ENCODE data around the gene PANK1.

The PANK1 gene

DNA sequence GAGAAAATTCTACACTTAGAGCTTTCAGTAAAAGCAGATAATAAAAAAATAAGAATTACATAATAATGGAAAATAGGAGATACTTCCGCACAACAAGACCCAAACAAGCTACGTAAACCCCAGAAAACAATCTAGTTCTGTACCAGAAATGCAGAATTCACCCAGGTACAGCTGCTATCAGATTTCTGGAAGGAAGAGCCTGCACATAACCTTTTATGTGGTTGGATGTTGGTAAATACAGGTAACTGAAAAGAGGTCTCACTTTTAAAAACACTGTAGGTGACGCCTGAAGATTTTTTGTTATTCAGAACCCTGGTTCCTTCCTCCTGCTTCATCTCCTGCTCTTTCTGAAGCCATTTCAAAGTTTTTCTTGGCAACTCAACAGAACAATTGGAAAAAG, 29.9 kb downstream of the PANK1 start:
- TF ChIP-seq CTCF (IDR thresholded peaks at IDR 0.05; ENCODE audit: insufficient read depth, low read length, poor library complexity, severe bottlenecking) (no peak), EZH2phosphoT487 (conservative IDR thresholded peaks at IDR 0.05; ENCODE audit: low read length) (no peak)
- Histone ChIP-seq H3K36me3 (ENCODE audit: low read length) (peaks cover 2% of the 10 kb centered on the region; the same call in 1 of the 2 replicates), H3F3A (ENCODE audit: insufficient read depth) (no peaks in the 10 kb centered on the region), H3K79me2 (ENCODE audit: insufficient read depth, low read length) (peaks cover 3% of the 10 kb centered on the region; the same call in 1 of the 2 replicates), H3K9me3 (ENCODE audit: insufficient read depth, low read length) (no peaks in the 10 kb centered on the region), H3K27me3 (ENCODE audit: low read length) (no peaks in the 10 kb centered on the region), H3K4me2 (ENCODE audit: low read depth, low read length, poor library complexity, severe bottlenecking) (no peak overlapping the region), H3K9ac (ENCODE audit: low read length) (no peak overlapping the region), H3K9me2 (replicated peaks; ENCODE audit: insufficient read depth, low read length) (no peaks in the 10 kb centered on the region), H3K4me3 (ENCODE audit: insufficient read depth, low read length, poor library complexity, severe bottlenecking) (no peak overlapping the region), H2AFZ (ENCODE audit: low read depth, low read length, severe bottlenecking) (no peak overlapping the region), H3K27ac (ENCODE audit: low read depth, low read length) (no peak overlapping the region), H4K20me1 (ENCODE audit: low read depth, low read length) (no peaks in the 10 kb centered on the region; the same call in 1 of the 2 replicates)

DNA sequence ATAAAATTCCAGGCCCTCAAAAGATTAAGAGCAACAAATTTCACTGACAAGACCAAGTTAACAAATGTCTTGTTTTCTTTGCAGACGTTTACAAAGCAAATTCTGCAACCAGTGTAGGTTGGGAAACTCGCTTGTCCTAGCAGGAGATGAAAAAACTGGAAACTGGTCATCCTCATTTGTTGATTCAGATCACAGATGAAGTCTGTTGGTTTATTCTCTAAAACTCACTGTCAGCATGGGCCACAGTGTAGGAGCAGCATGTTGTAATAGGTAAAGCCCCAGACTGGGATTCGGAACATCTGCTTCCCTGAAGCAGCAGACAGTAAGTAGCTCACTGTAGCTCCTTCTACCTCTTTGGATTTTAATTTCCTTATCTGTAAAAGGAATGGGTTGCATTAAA, 31.5 kb downstream of the PANK1 start:
- H3K9me3 ChIP-seq (ENCODE audit: insufficient read depth, low read length) = no peaks in the 10 kb centered on the region
- H3K36me3 ChIP-seq (ENCODE audit: low read length) = peaks cover 2% of the 10 kb centered on the region; the same call in 1 of the 2 replicates
- H3K9me2 ChIP-seq (replicated peaks; ENCODE audit: insufficient read depth, low read length) = no peaks in the 10 kb centered on the region
- no peak overlapping the region for H3K9ac ChIP-seq (ENCODE audit: low read length)
- no peaks in the 10 kb centered on the region; the same call in 1 of the 2 replicates for H4K20me1 ChIP-seq (ENCODE audit: low read depth, low read length)
- TF ChIP-seq EZH2phosphoT487 (conservative IDR thresholded peaks at IDR 0.05; ENCODE audit: low read length) = no peak
- TF ChIP-seq CTCF (IDR thresholded peaks at IDR 0.05; ENCODE audit: insufficient read depth, low read length, poor library complexity, severe bottlenecking) = no peak
- H3K27ac ChIP-seq (ENCODE audit: low read depth, low read length) = no peak overlapping the region
- no peak overlapping the region for H3K4me2 ChIP-seq (ENCODE audit: low read depth, low read length, poor library complexity, severe bottlenecking)
- no peaks in the 10 kb centered on the region for H3K27me3 ChIP-seq (ENCODE audit: low read length)
- H3K79me2 ChIP-seq (ENCODE audit: insufficient read depth, low read length) = peaks cover 3% of the 10 kb centered on the region; the same call in 1 of the 2 replicates
- no peak overlapping the region for H2AFZ ChIP-seq (ENCODE audit: low read depth, low read length, severe bottlenecking)
- no peak overlapping the region for H3K4me3 ChIP-seq (ENCODE audit: insufficient read depth, low read length, poor library complexity, severe bottlenecking)
- no peaks in the 10 kb centered on the region for H3F3A ChIP-seq (ENCODE audit: insufficient read depth)

GRCh38 chr10:89611282-89611681, 33.8 kb downstream of the PANK1 start:
- Histone ChIP-seq H3K36me3 (ENCODE audit: low read length) (peaks cover 2% of the 10 kb centered on the region; the same call in 1 of the 2 replicates), H3K9ac (ENCODE audit: low read length) (no peak overlapping the region), H3F3A (ENCODE audit: insufficient read depth) (no peaks in the 10 kb centered on the region), H4K20me1 (ENCODE audit: low read depth, low read length) (no peaks in the 10 kb centered on the region), H3K79me2 (ENCODE audit: insufficient read depth, low read length) (peaks cover 3% of the 10 kb centered on the region; the same call in 1 of the 2 replicates), H3K9me2 (replicated peaks; ENCODE audit: insufficient read depth, low read length) (no peaks in the 10 kb centered on the region), H3K4me2 (ENCODE audit: low read depth, low read length, poor library complexity, severe bottlenecking) (no peak overlapping the region), H3K9me3 (ENCODE audit: insufficient read depth, low read length) (no peaks in the 10 kb centered on the region), H3K27me3 (ENCODE audit: low read length) (no peaks in the 10 kb centered on the region), H2AFZ (ENCODE audit: low read depth, low read length, severe bottlenecking) (no peak overlapping the region), H3K27ac (ENCODE audit: low read depth, low read length) (no peak overlapping the region), H3K4me3 (ENCODE audit: insufficient read depth, low read length, poor library complexity, severe bottlenecking) (no peak overlapping the region)
- TF ChIP-seq CTCF (IDR thresholded peaks at IDR 0.05; ENCODE audit: insufficient read depth, low read length, poor library complexity, severe bottlenecking) (no peak), EZH2phosphoT487 (conservative IDR thresholded peaks at IDR 0.05; ENCODE audit: low read length) (no peak)

Data from SU-DHL-6 (cell line).